ENCODE results near the gene SRPK2.

GRCh38 chr7:105218939-105219770 lies 169.6 kb downstream of the SRPK2 start:
- TF ChIP-seq CTCF (tag by site-specific recombination; IDR thresholded peaks at IDR 0.05) (no peak), ATF2 (tag by site-specific recombination; IDR thresholded peaks at IDR 0.05; ENCODE audit: low read depth) (no peak), TCF7L2 (IDR thresholded peaks at IDR 0.05; ENCODE audit: borderline replicate concordance, low read depth, low read length) (no peak), OSR2 (tag by site-specific recombination; IDR thresholded peaks at IDR 0.05) (no peak), ZNF423 (tag by site-specific recombination; IDR thresholded peaks at IDR 0.05) (no peak), TRIM28 (IDR thresholded peaks at IDR 0.05; ENCODE audit: borderline replicate concordance, low read length) (no peak), ZNF561 (tag by site-specific recombination; IDR thresholded peaks at IDR 0.05; ENCODE audit: borderline replicate concordance) (no peak), MZF1 (tag by site-specific recombination; IDR thresholded peaks at IDR 0.05; ENCODE audit: borderline replicate concordance) (peak; percentile 77; the same call in 1 of the 2 replicates), ZNF530 (tag by site-specific recombination; IDR thresholded peaks at IDR 0.05; ENCODE audit: low read depth) (no peak)
- TF ChIP-seq, protein P1, sequence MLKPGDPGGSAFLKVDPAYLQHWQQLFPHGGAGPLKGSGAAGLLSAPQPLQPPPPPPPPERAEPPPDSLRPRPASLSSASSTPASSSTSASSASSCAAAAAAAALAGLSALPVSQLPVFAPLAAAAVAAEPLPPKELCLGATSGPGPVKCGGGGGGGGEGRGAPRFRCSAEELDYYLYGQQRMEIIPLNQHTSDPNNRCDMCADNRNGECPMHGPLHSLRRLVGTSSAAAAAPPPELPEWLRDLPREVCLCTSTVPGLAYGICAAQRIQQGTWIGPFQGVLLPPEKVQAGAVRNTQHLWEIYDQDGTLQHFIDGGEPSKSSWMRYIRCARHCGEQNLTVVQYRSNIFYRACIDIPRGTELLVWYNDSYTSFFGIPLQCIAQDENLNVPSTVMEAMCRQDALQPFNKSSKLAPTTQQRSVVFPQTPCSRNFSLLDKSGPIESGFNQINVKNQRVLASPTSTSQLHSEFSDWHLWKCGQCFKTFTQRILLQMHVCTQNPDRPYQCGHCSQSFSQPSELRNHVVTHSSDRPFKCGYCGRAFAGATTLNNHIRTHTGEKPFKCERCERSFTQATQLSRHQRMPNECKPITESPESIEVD (tag by site-specific recombination; IDR thresholded peaks at IDR 0.05): no peak

Data from HEK293 (cell line).